Hepatocyte (in vitro differentiated cells): ENCODE measurements around the gene PKN1. TPM values are rescaled to one million over a fixed set of nuclear protein-coding genes. Genes with fewer than 3 reads are reported as not detected.
A peak's percentile ranks its signal among the peaks of the same experiment; 100 is the strongest.

Experiments
- DNase-seq: peaks from one replicate; pipeline ENCODE4 v3.0.0-alpha.2; 2016; ENCODE audit warnings: low spot score
- H2AFZ ChIP-seq: fragments of 200-600 bp; sonication (generic); 2 replicates; pipeline ENCODE4 v1.6.0; 2016; ENCODE audit warnings: antibody characterized with exemption, mild to moderate bottlenecking
- H3K27ac ChIP-seq: fragments of 200-600 bp; sonication (generic); 2 replicates; pipeline ENCODE4 v1.5.1; 2016; ENCODE audit warnings: mild to moderate bottlenecking
- H3K27me3 ChIP-seq: fragments of 200-600 bp; sonication (generic); 2 replicates; pipeline ENCODE4 v1.6.1; 2016
- H3K36me3 ChIP-seq: fragments of 200-600 bp; sonication (generic); replicated peaks from 2 replicates; pipeline ENCODE4 v1.5.1; 2016; ENCODE audit warnings: low read depth; ENCODE audit not compliant: insufficient read depth
- H3K4me1 ChIP-seq: fragments of 200-600 bp; sonication (generic); 2 replicates; pipeline ENCODE4 v1.5.1; 2016; ENCODE audit warnings: mild to moderate bottlenecking, moderate library complexity; ENCODE audit not compliant: insufficient read depth
- H3K4me2 ChIP-seq: fragments of 200-600 bp; sonication (generic); 2 replicates; pipeline ENCODE4 v1.6.0; 2016
- H3K4me3 ChIP-seq: fragments of 200-600 bp; sonication (generic); 2 replicates; pipeline ENCODE4 v1.5.1; 2016; ENCODE audit warnings: mild to moderate bottlenecking
- H3K79me2 ChIP-seq: fragments of 200-600 bp; sonication (generic); 2 replicates; pipeline ENCODE4 v1.6.0; 2017; ENCODE audit warnings: mild to moderate bottlenecking
- H3K9me2 ChIP-seq: fragments of 200-600 bp; sonication (generic); replicated peaks from 2 replicates; pipeline ENCODE4 v1.6.0; 2017; ENCODE audit warnings: mild to moderate bottlenecking; ENCODE audit not compliant: insufficient read depth
- H3K9me3 ChIP-seq: fragments of 200-600 bp; sonication (generic); 2 replicates; pipeline ENCODE4 v1.5.1; 2016; ENCODE audit warnings: low read depth, mild to moderate bottlenecking
- H4K20me1 ChIP-seq: fragments of 200-600 bp; sonication (generic); 2 replicates; pipeline ENCODE4 v1.6.0; 2016; ENCODE audit warnings: mild to moderate bottlenecking; ENCODE audit not compliant: insufficient read depth, poor library complexity, severe bottlenecking
- EZH2 ChIP-seq: fragments of 200-600 bp; sonication (generic); IDR thresholded peaks from 2 replicates; pipeline ENCODE4 v1.6.1; 2016; ENCODE audit warnings: antibody characterized with exemption, mild to moderate bottlenecking, borderline replicate concordance
- EZH2phosphoT487 ChIP-seq: fragments of 200-600 bp; sonication (generic); IDR thresholded peaks from one replicate; pipeline ENCODE4 v1.6.1; 2018; ENCODE audit warnings: antibody characterized with exemption, mild to moderate bottlenecking, low read depth, moderate library complexity; ENCODE audit not compliant: unreplicated experiment, severe bottlenecking
- whole genome bisulfite sequencing: methylation state at CpG from one replicate; pipeline ENCODE4 v1.1.6; 2016; ENCODE audit warnings: low lambda C conversion rate; ENCODE audit errors: missing lambda C conversion rate; 5-methylcytosine and 5-hydroxymethylcytosine counted together
- polyA plus RNA-seq: library from polyadenylated mRNA; unstranded; fragments of >200 nt; fragmentation: Nextera tagmentation; extraction: Ambion mirVana; gene quantifications from 2 replicates; pipeline ENCODE4 v1.2.1, GENCODE V29; 2016
- total RNA-seq: library from RNA; depleted of rRNA; stranded (reverse); fragments of >200 nt; gene quantifications from 2 replicates; pipeline ENCODE4 v1.2.3, GENCODE V29; 2014
- TF ChIP-seq, protein P1 (sequence below): fragments of 200-600 bp; sonication (generic); IDR thresholded peaks from 2 replicates; pipeline ENCODE4 v1.5.1; 2016; ENCODE audit warnings: antibody characterized with exemption, mild to moderate bottlenecking; ENCODE audit not compliant: poor library complexity

Gene PKN1
- total and polyA plus RNA-seq, 2 experiments from 2014 or later: 57.4 to 83.3 TPM

DNA sequence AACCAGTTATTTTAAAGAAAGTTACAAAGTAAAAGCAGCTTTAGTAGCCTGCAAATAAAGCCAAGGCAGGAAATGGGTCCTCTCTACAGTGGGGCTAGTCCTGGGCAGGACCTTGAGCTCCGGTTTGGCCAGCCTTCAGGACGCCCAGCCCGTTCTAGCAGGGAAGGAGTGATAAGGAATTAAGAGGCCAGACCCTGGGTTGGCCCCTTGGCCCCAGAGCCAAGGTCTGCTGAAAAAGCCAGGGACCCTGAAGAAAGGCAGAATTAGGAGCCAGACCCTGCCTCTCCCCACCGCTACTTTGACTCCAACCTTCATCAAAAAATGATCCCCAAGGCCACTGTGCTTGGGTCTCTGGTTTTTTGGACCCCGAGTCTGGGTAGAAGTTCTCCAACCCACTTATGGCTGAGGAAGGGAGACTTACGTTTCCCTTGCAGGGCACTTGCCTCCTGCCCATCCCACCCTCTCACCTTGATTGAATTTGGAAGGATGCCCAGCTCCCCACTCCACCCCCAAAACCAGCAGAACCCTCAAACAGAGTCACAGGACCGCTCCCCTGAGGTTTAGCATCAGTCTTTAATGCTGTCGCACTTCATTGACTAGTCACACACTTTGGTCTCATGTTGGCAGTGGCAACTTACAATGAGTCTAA, 81.2 kb downstream of the PKN1 start:
- peaks cover 39% of the 10 kb centered on the region for H3K79me2 ChIP-seq
- H4K20me1 ChIP-seq: peaks cover 38% of the 10 kb centered on the region
- peak overlapping the region; percentile 96 for H3K4me2 ChIP-seq
- no peaks in the 10 kb centered on the region for H3K9me2 ChIP-seq
- no peak for TF ChIP-seq EZH2
- TF ChIP-seq, protein P1, sequence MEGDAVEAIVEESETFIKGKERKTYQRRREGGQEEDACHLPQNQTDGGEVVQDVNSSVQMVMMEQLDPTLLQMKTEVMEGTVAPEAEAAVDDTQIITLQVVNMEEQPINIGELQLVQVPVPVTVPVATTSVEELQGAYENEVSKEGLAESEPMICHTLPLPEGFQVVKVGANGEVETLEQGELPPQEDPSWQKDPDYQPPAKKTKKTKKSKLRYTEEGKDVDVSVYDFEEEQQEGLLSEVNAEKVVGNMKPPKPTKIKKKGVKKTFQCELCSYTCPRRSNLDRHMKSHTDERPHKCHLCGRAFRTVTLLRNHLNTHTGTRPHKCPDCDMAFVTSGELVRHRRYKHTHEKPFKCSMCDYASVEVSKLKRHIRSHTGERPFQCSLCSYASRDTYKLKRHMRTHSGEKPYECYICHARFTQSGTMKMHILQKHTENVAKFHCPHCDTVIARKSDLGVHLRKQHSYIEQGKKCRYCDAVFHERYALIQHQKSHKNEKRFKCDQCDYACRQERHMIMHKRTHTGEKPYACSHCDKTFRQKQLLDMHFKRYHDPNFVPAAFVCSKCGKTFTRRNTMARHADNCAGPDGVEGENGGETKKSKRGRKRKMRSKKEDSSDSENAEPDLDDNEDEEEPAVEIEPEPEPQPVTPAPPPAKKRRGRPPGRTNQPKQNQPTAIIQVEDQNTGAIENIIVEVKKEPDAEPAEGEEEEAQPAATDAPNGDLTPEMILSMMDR: no peak
- TF ChIP-seq EZH2phosphoT487: no peak
- H3K4me1 ChIP-seq: peaks cover 31% of the 10 kb centered on the region
- no peaks in the 10 kb centered on the region for H3K9me3 ChIP-seq
- H3K27ac ChIP-seq: peak overlapping the region; percentile 37
- DNase-seq: no peak
- WGBS: 83% methylated on average over 8 of the region's 8 CpGs
- no peak overlapping the region for H2AFZ ChIP-seq
- no peak overlapping the region for H3K4me3 ChIP-seq
- no peaks in the 10 kb centered on the region for H3K27me3 ChIP-seq
- H3K36me3 ChIP-seq: peaks cover 6% of the 10 kb centered on the region

DNA sequence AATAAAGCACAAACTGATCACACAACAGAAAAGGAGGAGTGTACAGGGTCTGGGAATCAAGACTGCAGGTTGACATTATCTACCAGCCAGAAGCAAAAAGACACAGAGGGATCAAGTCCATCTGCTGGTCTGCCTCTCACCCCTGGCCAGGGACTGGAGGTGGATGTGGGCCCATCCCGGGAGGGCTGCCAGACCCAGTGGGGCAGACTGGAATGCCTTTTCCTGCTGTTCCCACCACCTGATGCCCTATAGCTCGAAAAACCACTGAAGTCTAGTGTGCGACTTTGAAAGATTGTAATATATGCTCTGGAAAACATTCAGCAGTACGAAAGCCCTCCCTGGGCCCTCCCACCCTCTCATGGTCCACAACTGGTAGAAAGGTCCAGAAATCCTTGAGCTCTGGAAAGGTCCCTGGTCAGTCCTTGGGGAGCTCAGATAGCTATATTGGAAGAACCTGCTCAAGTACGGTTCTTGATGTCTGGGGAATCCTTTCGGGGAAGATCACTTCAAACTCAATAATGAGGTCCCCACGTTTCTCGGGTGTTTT, 82.5 kb downstream of the PKN1 start:
- Histone ChIP-seq H3K9me2 (no peaks in the 10 kb centered on the region), H3K4me1 (peaks cover 27% of the 10 kb centered on the region), H3K9me3 (no peaks in the 10 kb centered on the region), H3K27me3 (no peaks in the 10 kb centered on the region), H3K36me3 (peaks cover 6% of the 10 kb centered on the region), H3K79me2 (peaks cover 39% of the 10 kb centered on the region), H3K4me3 (peak overlapping the region; percentile 93), H3K27ac (no peak overlapping the region), H3K4me2 (peak overlapping the region; percentile 96), H4K20me1 (peaks cover 38% of the 10 kb centered on the region), H2AFZ (no peak overlapping the region)
- 92% methylated on average over 8 of the region's 8 CpGs for WGBS
- no peak for DNase-seq
- TF ChIP-seq EZH2phosphoT487: no peak
- TF ChIP-seq, protein P1: no peak
- no peak for TF ChIP-seq EZH2

GRCh38 chr19:14516048-14516534, 83.0 kb downstream of the PKN1 start:
- H3K9me3 ChIP-seq: no peaks in the 10 kb centered on the region
- 75% methylated on average over 15 of the region's 15 CpGs for WGBS
- DNase-seq: no peak
- TF ChIP-seq, protein P1: no peak
- TF ChIP-seq EZH2 (no peak), EZH2phosphoT487 (no peak)
- H3K27ac ChIP-seq: peak overlapping the region; percentile 99
- H3K27me3 ChIP-seq: no peaks in the 10 kb centered on the region
- no peaks in the 10 kb centered on the region for H3K9me2 ChIP-seq
- peaks cover 38% of the 10 kb centered on the region for H4K20me1 ChIP-seq
- H2AFZ ChIP-seq: no peak overlapping the region
- peak overlapping the region; percentile 93 for H3K4me3 ChIP-seq
- H3K4me2 ChIP-seq: peak overlapping the region; percentile 96
- peaks cover 6% of the 10 kb centered on the region for H3K36me3 ChIP-seq
- peaks cover 39% of the 10 kb centered on the region for H3K79me2 ChIP-seq
- peaks cover 27% of the 10 kb centered on the region for H3K4me1 ChIP-seq
